Hepatocyte (in vitro differentiated cells): ENCODE measurements around the gene SLC22A23. TPM values are rescaled to one million over a fixed set of nuclear protein-coding genes. Genes with fewer than 3 reads are reported as not detected.

Source experiments
- DNase-seq: peaks from one replicate; pipeline ENCODE4 v3.0.0-alpha.2; 2016; ENCODE audit warnings: low spot score
- H2AFZ ChIP-seq: fragments of 200-600 bp; sonication (generic); 2 replicates; pipeline ENCODE4 v1.6.0; 2016; ENCODE audit warnings: antibody characterized with exemption, mild to moderate bottlenecking
- H3K27ac ChIP-seq: fragments of 200-600 bp; sonication (generic); 2 replicates; pipeline ENCODE4 v1.5.1; 2016; ENCODE audit warnings: mild to moderate bottlenecking
- H3K27me3 ChIP-seq: fragments of 200-600 bp; sonication (generic); 2 replicates; pipeline ENCODE4 v1.6.1; 2016
- H3K36me3 ChIP-seq: fragments of 200-600 bp; sonication (generic); replicated peaks from 2 replicates; pipeline ENCODE4 v1.5.1; 2016; ENCODE audit warnings: low read depth; ENCODE audit not compliant: insufficient read depth
- H3K4me1 ChIP-seq: fragments of 200-600 bp; sonication (generic); 2 replicates; pipeline ENCODE4 v1.5.1; 2016; ENCODE audit warnings: mild to moderate bottlenecking, moderate library complexity; ENCODE audit not compliant: insufficient read depth
- H3K4me2 ChIP-seq: fragments of 200-600 bp; sonication (generic); 2 replicates; pipeline ENCODE4 v1.6.0; 2016
- H3K4me3 ChIP-seq: fragments of 200-600 bp; sonication (generic); 2 replicates; pipeline ENCODE4 v1.5.1; 2016; ENCODE audit warnings: mild to moderate bottlenecking
- H3K79me2 ChIP-seq: fragments of 200-600 bp; sonication (generic); 2 replicates; pipeline ENCODE4 v1.6.0; 2017; ENCODE audit warnings: mild to moderate bottlenecking
- H3K9me2 ChIP-seq: fragments of 200-600 bp; sonication (generic); replicated peaks from 2 replicates; pipeline ENCODE4 v1.6.0; 2017; ENCODE audit warnings: mild to moderate bottlenecking; ENCODE audit not compliant: insufficient read depth
- H3K9me3 ChIP-seq: fragments of 200-600 bp; sonication (generic); 2 replicates; pipeline ENCODE4 v1.5.1; 2016; ENCODE audit warnings: low read depth, mild to moderate bottlenecking
- H4K20me1 ChIP-seq: fragments of 200-600 bp; sonication (generic); 2 replicates; pipeline ENCODE4 v1.6.0; 2016; ENCODE audit warnings: mild to moderate bottlenecking; ENCODE audit not compliant: insufficient read depth, poor library complexity, severe bottlenecking
- EZH2 ChIP-seq: fragments of 200-600 bp; sonication (generic); IDR thresholded peaks from 2 replicates; pipeline ENCODE4 v1.6.1; 2016; ENCODE audit warnings: antibody characterized with exemption, mild to moderate bottlenecking, borderline replicate concordance
- EZH2phosphoT487 ChIP-seq: fragments of 200-600 bp; sonication (generic); IDR thresholded peaks from one replicate; pipeline ENCODE4 v1.6.1; 2018; ENCODE audit warnings: antibody characterized with exemption, mild to moderate bottlenecking, low read depth, moderate library complexity; ENCODE audit not compliant: unreplicated experiment, severe bottlenecking
- WGBS: methylation state at CpG from one replicate; pipeline ENCODE4 v1.1.6; 2016; ENCODE audit warnings: low lambda C conversion rate; ENCODE audit errors: missing lambda C conversion rate; 5-methylcytosine and 5-hydroxymethylcytosine counted together
- polyA plus RNA-seq: library from polyadenylated mRNA; unstranded; fragments of >200 nt; fragmentation: Nextera tagmentation; extraction: Ambion mirVana; gene quantifications from 2 replicates; pipeline ENCODE4 v1.2.1, GENCODE V29; 2016
- total RNA-seq: library from RNA; depleted of rRNA; stranded (reverse); fragments of >200 nt; gene quantifications from 2 replicates; pipeline ENCODE4 v1.2.3, GENCODE V29; 2014
- TF ChIP-seq, protein P1 (sequence below): fragments of 200-600 bp; sonication (generic); IDR thresholded peaks from 2 replicates; pipeline ENCODE4 v1.5.1; 2016; ENCODE audit warnings: antibody characterized with exemption, mild to moderate bottlenecking; ENCODE audit not compliant: poor library complexity

SLC22A23 gene
- total and polyA plus RNA-seq, 2 experiments from 2014 or later, result 14.3 to 14.8 TPM

- Histone ChIP-seq H4K20me1 (no peaks in the 10 kb centered on the region), H3K27me3 (no peaks in the 10 kb centered on the region), H3K79me2 (no peaks in the 10 kb centered on the region), H3K27ac (peak overlapping the region; percentile 14), H3K4me3 (no peak overlapping the region), H3K9me2 (no peaks in the 10 kb centered on the region), H3K9me3 (no peaks in the 10 kb centered on the region), H3K4me2 (no peak overlapping the region), H2AFZ (no peak overlapping the region), H3K4me1 (no peaks in the 10 kb centered on the region), H3K36me3 (no peaks in the 10 kb centered on the region)
- no peak for DNase-seq
- 70% methylated on average over 13 of the region's 13 CpGs for WGBS
- TF ChIP-seq, protein P1, sequence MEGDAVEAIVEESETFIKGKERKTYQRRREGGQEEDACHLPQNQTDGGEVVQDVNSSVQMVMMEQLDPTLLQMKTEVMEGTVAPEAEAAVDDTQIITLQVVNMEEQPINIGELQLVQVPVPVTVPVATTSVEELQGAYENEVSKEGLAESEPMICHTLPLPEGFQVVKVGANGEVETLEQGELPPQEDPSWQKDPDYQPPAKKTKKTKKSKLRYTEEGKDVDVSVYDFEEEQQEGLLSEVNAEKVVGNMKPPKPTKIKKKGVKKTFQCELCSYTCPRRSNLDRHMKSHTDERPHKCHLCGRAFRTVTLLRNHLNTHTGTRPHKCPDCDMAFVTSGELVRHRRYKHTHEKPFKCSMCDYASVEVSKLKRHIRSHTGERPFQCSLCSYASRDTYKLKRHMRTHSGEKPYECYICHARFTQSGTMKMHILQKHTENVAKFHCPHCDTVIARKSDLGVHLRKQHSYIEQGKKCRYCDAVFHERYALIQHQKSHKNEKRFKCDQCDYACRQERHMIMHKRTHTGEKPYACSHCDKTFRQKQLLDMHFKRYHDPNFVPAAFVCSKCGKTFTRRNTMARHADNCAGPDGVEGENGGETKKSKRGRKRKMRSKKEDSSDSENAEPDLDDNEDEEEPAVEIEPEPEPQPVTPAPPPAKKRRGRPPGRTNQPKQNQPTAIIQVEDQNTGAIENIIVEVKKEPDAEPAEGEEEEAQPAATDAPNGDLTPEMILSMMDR, result no peak
- TF ChIP-seq EZH2phosphoT487 (no peak), EZH2 (no peak)
Observed at GRCh38 chr6:3281631-3282475, 175.0 kb downstream of the SLC22A23 start.

GRCh38 chr6:3280866-3281465, 175.9 kb downstream of the SLC22A23 start:
- Histone ChIP-seq H3K4me2 (no peak overlapping the region), H3K9me3 (no peaks in the 10 kb centered on the region), H3K4me3 (no peak overlapping the region), H3K27me3 (no peaks in the 10 kb centered on the region), H3K36me3 (no peaks in the 10 kb centered on the region), H2AFZ (no peak overlapping the region), H3K9me2 (no peaks in the 10 kb centered on the region), H4K20me1 (no peaks in the 10 kb centered on the region), H3K79me2 (no peaks in the 10 kb centered on the region), H3K27ac (no peak overlapping the region), H3K4me1 (no peaks in the 10 kb centered on the region)
- TF ChIP-seq EZH2 (no peak), EZH2phosphoT487 (no peak)
- TF ChIP-seq, protein P1, result no peak
- WGBS, result 89% methylated on average over 14 of the region's 14 CpGs
- no peak for DNase-seq

DNA sequence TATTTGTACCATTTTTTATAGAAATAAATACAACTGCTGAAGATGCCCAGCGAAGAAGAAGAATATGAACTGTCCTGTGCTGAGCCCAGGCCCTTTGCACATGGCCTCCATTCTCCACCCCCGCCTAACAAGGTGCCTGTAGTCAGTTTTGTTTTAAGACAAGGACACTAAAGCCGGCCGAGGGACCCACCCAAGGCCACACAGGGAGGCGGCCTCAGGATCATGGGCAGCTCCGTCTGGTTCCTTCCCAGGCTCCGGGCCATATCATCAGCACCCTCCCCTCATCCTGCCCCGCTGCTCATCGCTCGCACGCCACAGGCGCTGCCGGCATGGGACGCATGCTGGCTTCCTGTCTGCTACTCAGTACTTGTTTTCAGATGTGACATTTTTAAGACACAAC, 176.8 kb downstream of the SLC22A23 start:
- no peaks in the 10 kb centered on the region for H3K9me2 ChIP-seq
- no peaks in the 10 kb centered on the region for H3K36me3 ChIP-seq
- no peaks in the 10 kb centered on the region for H3K4me1 ChIP-seq
- WGBS, result 83% methylated on average over 14 of the region's 14 CpGs
- H3K27me3 ChIP-seq, result no peaks in the 10 kb centered on the region
- H2AFZ ChIP-seq, result no peak overlapping the region
- no peaks in the 10 kb centered on the region for H4K20me1 ChIP-seq
- H3K4me2 ChIP-seq, result no peak overlapping the region
- H3K79me2 ChIP-seq, result no peaks in the 10 kb centered on the region
- no peak for DNase-seq
- no peak overlapping the region for H3K4me3 ChIP-seq
- no peak overlapping the region for H3K27ac ChIP-seq
- TF ChIP-seq EZH2phosphoT487 (no peak), EZH2 (no peak)
- TF ChIP-seq, protein P1, result no peak
- H3K9me3 ChIP-seq, result no peaks in the 10 kb centered on the region
